HUDEP-2 (cell line): Measurements from ENCODE around the gene HAS3.
A peak's percentile ranks its signal among the peaks of the same experiment; 100 is the strongest.
"Not testable (repeated sequence)": the region's sequence is repeated elsewhere in the genome, so short reads cannot be mapped to it uniquely, and the experiment has no call there.

Experiments
- DNase-seq, 76 experiments: peaks; one replicate each; lab custom pipeline; 2025; ENCODE audit not compliant: unreplicated experiment in 76 of 76; lab: John Stamatoyannopoulos, UW

The HAS3 gene

DNA sequence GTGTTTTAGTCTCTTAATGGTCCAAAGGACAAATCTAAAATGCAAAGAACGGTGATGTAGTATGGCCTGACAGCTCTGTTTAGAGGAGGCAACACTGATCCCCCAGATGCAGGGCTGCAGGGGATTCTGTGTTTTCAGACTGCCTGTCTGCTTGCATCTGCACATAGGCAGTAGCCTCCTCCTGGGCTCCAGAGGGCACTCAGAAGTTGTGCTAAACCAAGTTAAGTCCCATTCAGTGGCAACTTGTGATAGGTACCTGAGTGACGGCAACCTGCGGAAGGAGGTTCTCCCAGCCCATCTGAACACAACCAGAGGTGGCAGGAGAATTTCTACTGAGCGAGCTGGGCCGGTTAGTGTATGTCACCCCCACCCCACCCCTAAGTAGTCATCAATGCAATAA lies 9.9 kb downstream of the HAS3 start:
- DNase-seq, result no peak

DNA sequence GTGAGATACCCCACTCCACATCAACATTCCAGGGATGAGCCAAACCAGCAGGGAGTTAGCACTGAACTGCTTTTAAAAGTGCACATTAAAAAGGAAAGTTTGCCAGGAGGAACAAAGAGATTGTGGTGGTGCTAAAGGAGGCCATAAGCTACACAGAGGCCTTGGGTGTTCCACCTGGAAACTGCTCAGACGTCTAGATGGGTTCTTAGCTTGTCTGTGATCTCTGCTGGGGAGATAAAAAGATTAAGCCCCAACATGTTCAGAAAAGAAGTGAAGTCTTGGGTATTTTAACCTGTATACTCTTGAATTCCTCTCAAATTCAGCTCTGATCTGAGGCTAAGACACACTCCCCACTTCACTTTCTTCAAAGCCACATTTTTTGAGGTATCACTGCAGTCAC lies 10.4 kb downstream of the HAS3 start:
- DNase-seq, result no peak

- DNase-seq, result no peak
Observed at GRCh38 chr16:69116256-69116875, 10.9 kb downstream of the HAS3 start.

GRCh38 chr16:69116906-69117305 lies 11.5 kb downstream of the HAS3 start:
- DNase-seq, result no peak

DNA sequence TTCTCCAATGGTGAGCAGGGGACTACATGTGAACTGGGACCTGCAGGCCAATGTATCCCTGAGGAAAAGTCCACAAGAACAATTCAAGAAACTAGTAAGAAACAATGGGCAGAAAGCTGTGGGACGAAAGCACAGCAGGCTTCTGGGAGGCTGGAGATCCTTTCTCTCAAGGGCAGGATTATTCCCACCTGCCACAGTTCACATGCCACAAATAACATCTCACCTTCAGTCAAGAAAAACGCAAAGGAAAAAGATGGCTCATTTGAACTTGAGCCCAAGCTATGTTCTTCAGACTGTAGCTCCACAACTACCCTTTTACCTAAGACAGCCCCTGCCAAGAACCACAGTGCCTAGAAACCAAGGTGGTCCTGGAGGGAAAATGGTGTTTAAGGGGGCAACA lies 13.0 kb downstream of the HAS3 start:
- DNase-seq, result no peak

GRCh38 chr16:69118994-69119393 lies 13.5 kb downstream of the HAS3 start:
- DNase-seq, result no peak

GRCh38 chr16:69119536-69119935 lies 14.1 kb downstream of the HAS3 start:
- no peak for DNase-seq

- no peak for DNase-seq
Observed at GRCh38 chr16:69120096-69120664, 14.7 kb downstream of the HAS3 start.

DNA sequence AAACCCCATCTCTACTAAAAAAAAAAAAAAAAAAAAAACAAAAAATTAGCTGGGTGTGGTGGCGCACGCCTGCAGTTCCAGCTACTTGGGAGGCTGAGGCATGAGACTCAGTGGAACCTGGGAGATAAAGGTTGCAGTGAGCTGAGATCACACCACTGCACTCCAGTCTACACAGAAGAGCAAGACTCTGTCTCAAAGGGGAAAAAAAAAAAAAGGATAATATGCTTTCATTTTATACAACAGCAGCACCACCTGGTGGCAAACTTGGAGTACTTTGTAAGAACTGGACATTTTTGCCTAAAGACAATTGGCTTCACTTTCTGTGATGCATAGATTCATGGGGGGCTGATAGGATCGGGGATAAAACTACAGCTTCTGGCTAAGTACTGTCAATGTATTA lies 18.5 kb downstream of the HAS3 start:
- peak in 48 of 76 experiments; percentile 3 to 73 (median 36) for DNase-seq

DNA sequence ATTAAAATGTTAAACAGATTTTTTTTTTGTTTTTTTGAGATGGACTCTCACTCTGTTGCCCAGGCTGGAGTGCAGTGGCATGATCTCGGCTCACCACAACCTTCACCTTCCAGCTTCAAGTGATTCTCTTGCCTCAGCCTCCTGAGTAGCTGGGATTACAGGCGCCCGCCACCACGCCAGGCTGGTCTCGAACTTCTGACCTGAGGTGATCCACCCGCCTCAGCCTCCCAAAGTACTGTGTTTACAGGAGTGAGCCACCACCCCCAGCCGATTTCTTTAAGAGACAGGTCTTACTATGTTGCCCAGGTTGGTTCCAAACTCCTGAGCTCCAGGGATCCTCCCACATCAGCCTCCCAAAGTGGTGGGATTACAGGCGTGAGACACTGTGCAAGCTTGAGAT lies 19.0 kb downstream of the HAS3 start:
- not testable (repeated sequence) for DNase-seq

DNA sequence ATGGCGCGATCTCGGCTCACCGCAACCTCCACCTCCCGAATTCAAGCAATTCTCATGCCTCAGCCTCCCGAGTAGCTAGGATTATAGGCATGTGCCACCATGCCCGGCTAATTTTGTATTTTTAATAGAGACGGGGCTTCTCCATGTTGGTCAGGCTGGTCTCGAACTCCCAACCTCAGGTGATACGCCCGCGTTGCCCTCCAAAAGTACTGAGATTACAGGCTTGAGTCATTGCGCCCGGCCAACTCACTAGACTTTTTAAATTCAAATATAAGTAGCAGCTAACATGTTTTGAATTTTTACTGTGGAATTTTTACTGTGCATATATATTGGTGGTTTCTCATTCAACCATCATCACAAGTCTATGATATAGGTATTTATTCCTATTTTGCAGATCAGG lies 19.5 kb downstream of the HAS3 start:
- not testable (repeated sequence) for DNase-seq

- DNase-seq, result no peak
Observed at GRCh38 chr16:69126221-69126620, 20.8 kb downstream of the HAS3 start.

- not testable (repeated sequence) for DNase-seq
Observed at GRCh38 chr16:69126801-69127200, 21.3 kb downstream of the HAS3 start.

GRCh38 chr16:69127966-69128510 lies 22.6 kb downstream of the HAS3 start:
- DNase-seq, result no peak

DNA sequence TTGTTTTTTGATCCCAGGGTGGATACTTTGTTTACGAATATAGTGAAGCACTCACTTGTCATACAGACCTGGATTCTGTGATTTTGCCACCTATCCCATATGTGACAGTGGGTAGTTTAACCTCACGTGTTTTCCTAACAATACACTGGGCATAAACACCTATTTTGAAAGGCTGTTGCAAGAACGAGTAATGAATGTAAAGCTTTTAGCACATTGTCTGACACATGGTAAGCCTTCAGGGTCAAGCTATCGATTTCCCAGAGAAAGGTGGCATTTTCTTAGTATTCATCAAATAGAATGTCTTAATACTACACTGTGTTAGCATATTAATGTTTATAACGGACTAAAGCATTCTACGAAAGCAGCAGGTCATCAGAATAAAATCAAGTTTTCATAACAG lies 25.0 kb downstream of the HAS3 start:
- no peak for DNase-seq

DNA sequence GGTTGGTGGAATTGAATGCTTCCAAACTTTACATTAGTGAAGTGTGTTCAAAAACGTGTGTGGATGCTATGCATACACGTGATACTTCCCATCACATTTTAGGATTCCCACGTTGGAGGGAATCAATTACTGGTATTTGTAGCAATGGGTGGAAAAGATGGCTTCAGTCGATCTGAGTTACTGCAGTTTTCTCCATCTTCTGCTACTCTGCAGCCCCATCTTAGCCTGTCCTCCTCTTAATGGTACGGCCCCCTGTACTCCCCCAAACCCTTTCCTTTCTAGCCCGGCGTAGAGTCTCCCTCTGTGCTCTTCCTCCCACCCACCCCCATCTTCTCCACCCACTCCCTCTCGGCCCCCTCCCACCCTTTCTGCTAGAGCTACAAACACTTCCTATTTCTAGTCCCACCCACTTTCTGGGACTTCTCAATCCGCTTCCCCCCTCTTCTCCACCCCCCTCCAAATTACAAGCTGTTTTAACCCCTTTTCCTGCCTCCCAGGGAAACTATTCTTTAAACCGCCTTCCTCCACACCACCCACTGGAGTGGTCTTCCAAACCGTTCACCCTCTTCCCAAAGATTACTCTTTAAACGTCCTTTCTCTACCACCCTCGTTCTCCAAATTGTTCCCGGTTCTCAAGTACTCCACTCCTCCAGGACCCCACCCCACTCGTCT lies 25.9 kb downstream of the HAS3 start:
- peak in 3 of 76 experiments; percentile 3 to 20 (median 7) for DNase-seq

DNA sequence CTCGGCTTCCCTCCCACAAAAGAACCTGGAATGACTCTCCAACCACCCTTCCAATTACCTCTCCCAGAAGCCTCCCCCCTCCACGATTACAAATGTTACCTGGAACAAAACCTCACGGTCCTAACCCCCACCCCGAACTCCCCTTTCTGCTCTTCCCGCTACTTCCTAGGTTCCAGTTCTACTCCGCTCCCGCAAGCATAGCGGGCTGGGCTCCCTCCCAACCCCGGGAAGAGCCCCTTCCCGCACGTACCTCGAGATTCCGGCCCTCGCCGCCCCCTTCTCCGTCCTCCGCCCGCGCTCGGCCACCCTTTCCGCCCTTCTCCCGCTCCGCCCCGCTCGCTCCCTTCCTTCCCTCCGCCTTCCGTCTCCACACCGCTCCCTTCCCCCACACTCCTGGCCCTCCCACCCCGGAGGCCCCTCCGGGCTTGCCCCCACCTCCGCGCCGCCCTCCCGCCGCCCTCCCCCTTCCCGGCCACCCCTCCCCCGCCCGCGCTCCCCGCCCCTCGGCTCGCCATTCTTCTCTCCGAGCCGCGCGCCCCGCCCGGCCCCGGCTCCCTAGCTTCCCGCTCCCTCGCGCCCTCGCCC lies 26.5 kb downstream of the HAS3 start:
- DNase-seq, result peak in 64 of 76 experiments; percentile 7 to 83 (median 65)

GRCh38 chr16:69132424-69133252 lies 27.2 kb downstream of the HAS3 start, which contains the start of the genes CHTF8 and UTP4:
Gene CHTF8, minus strand, starts transcription at chr16:69132588. Its CDS starts 11,130 bp downstream, at chr16:69121458.
Gene UTP4, plus strand, starts transcription at chr16:69132649. Its CDS starts 811 bp downstream, at chr16:69133460.
- peak in 71 of 76 experiments; percentile 6 to 85 (median 67) for DNase-seq

GRCh38 chr16:69133373-69133954 lies 28.0 kb downstream of the HAS3 start:
- no peak for DNase-seq

GRCh38 chr16:69138608-69139007 lies 33.2 kb downstream of the HAS3 start:
- no peak for DNase-seq
